HUES64 (cell line): Measurements from ENCODE around the gene HPCAL1.

Source experiments
- H3K27ac ChIP-seq: 2 replicates; pipeline ENCODE4 v1.7.0; 2013; ENCODE audit warnings: low read depth, low read length, inconsistent platforms
- H3K27me3 ChIP-seq: 2 replicates; pipeline ENCODE4 v1.6.1; 2013; ENCODE audit warnings: mild to moderate bottlenecking, low read length; ENCODE audit not compliant: insufficient read depth
- H3K36me3 ChIP-seq: 2 replicates; pipeline ENCODE4 v1.6.1; 2013; ENCODE audit warnings: mild to moderate bottlenecking, low read length; ENCODE audit not compliant: insufficient read depth
- H3K4me1 ChIP-seq: 2 replicates; pipeline ENCODE4 v1.6.1; 2013; ENCODE audit warnings: mild to moderate bottlenecking, low read length, moderate library complexity; ENCODE audit not compliant: insufficient read depth
- H3K4me3 ChIP-seq: 2 replicates; pipeline ENCODE4 v1.5.1; 2013; ENCODE audit warnings: mild to moderate bottlenecking, low read length, moderate library complexity
- H3K9ac ChIP-seq: 2 replicates; pipeline ENCODE4 v1.6.1; 2013; ENCODE audit warnings: mild to moderate bottlenecking, low read depth, low read length
- H3K9me3 ChIP-seq: 2 replicates; pipeline ENCODE4 v1.6.1; 2013; ENCODE audit warnings: low read depth, low read length; ENCODE audit not compliant: insufficient read depth
- WGBS: fragments of 150-250, 120-280 bp; methylation state at CpG from one replicate; pipeline ENCODE4 v1.1.7; 2013; ENCODE audit warnings: missing lambda C conversion rate; 5-methylcytosine and 5-hydroxymethylcytosine counted together

HPCAL1 gene

GRCh38 chr2:10407432-10407831 is 104.7 kb downstream of the HPCAL1 start:
- H3K4me1 ChIP-seq: peaks cover 9% of the 10 kb centered on the region
- no peaks in the 10 kb centered on the region for H3K9me3 ChIP-seq
- no peak overlapping the region for H3K27ac ChIP-seq
- H3K36me3 ChIP-seq: no peaks in the 10 kb centered on the region
- H3K27me3 ChIP-seq: no peaks in the 10 kb centered on the region
- H3K4me3 ChIP-seq: no peak overlapping the region
- H3K9ac ChIP-seq: no peak overlapping the region
- 85% methylated on average over 4 of the region's 4 CpGs for WGBS

- no peaks in the 10 kb centered on the region for H3K27me3 ChIP-seq
- peaks cover 9% of the 10 kb centered on the region for H3K4me1 ChIP-seq
- no peak overlapping the region for H3K4me3 ChIP-seq
- H3K27ac ChIP-seq: no peak overlapping the region
- H3K9me3 ChIP-seq: no peaks in the 10 kb centered on the region
- WGBS: 75% methylated on average over 11 of the region's 11 CpGs
- H3K9ac ChIP-seq: no peak overlapping the region
- no peaks in the 10 kb centered on the region for H3K36me3 ChIP-seq
These were observed 105.3 kb downstream of the HPCAL1 start for GRCh38 chr2:10407841-10408648.

GRCh38 chr2:10408649-10409579 is 106.2 kb downstream of the HPCAL1 start:
- H3K9ac ChIP-seq: no peak overlapping the region
- H3K4me3 ChIP-seq: no peak overlapping the region
- H3K4me1 ChIP-seq: peaks cover 9% of the 10 kb centered on the region
- H3K9me3 ChIP-seq: no peaks in the 10 kb centered on the region
- H3K27ac ChIP-seq: no peak overlapping the region
- 26% methylated on average over 22 of the region's 24 CpGs for WGBS
- H3K36me3 ChIP-seq: no peaks in the 10 kb centered on the region
- no peaks in the 10 kb centered on the region for H3K27me3 ChIP-seq

- H3K4me3 ChIP-seq: no peak overlapping the region
- H3K27ac ChIP-seq: no peak overlapping the region
- WGBS: 88% methylated on average over 14 of the region's 14 CpGs
These were observed 107.5 kb downstream of the HPCAL1 start for GRCh38 chr2:10410001-10410822.

GRCh38 chr2:10410823-10411437 is 108.2 kb downstream of the HPCAL1 start:
- no peaks in the 10 kb centered on the region for H3K9me3 ChIP-seq
- WGBS: 85% methylated on average over 13 of the region's 13 CpGs
- no peaks in the 10 kb centered on the region for H3K27me3 ChIP-seq
- H3K9ac ChIP-seq: no peak overlapping the region
- no peaks in the 10 kb centered on the region for H3K36me3 ChIP-seq
- H3K27ac ChIP-seq: no peak overlapping the region
- peaks cover 5% of the 10 kb centered on the region for H3K4me1 ChIP-seq
- no peak overlapping the region for H3K4me3 ChIP-seq

More at GRCh38 chr2:10410001-10410822, 107.5 kb downstream of the HPCAL1 start:
- Histone ChIP-seq H3K27me3 (no peaks in the 10 kb centered on the region), H3K4me1 (peaks cover 5% of the 10 kb centered on the region), H3K9ac (no peak overlapping the region), H3K9me3 (no peaks in the 10 kb centered on the region), H3K36me3 (no peaks in the 10 kb centered on the region)

GRCh38 chr2:10411557-10411956 is 108.9 kb downstream of the HPCAL1 start:
- Histone ChIP-seq H3K27me3 (no peaks in the 10 kb centered on the region), H3K36me3 (no peaks in the 10 kb centered on the region), H3K9ac (no peak overlapping the region), H3K4me3 (no peak overlapping the region), H3K9me3 (no peaks in the 10 kb centered on the region), H3K4me1 (peaks cover 5% of the 10 kb centered on the region), H3K27ac (no peak overlapping the region)
- WGBS: 82% methylated on average over 8 of the region's 8 CpGs

- Histone ChIP-seq H3K36me3 (no peaks in the 10 kb centered on the region), H3K4me3 (no peak overlapping the region), H3K9me3 (no peaks in the 10 kb centered on the region), H3K27me3 (no peaks in the 10 kb centered on the region), H3K9ac (no peak overlapping the region), H3K4me1 (peaks cover 5% of the 10 kb centered on the region), H3K27ac (no peak overlapping the region)
- WGBS: 80% methylated on average over 3 of the region's 3 CpGs
These were observed 109.7 kb downstream of the HPCAL1 start for GRCh38 chr2:10412380-10412779.

GRCh38 chr2:10413503-10413902 is 110.8 kb downstream of the HPCAL1 start:
- peaks cover 5% of the 10 kb centered on the region for H3K4me1 ChIP-seq
- H3K27me3 ChIP-seq: no peaks in the 10 kb centered on the region
- H3K9me3 ChIP-seq: no peaks in the 10 kb centered on the region
- WGBS: 95% methylated on average over 10 of the region's 10 CpGs
- no peak overlapping the region for H3K27ac ChIP-seq
- H3K36me3 ChIP-seq: no peaks in the 10 kb centered on the region
- H3K4me3 ChIP-seq: no peak overlapping the region
- no peak overlapping the region for H3K9ac ChIP-seq

GRCh38 chr2:10413991-10414451 is 111.3 kb downstream of the HPCAL1 start:
- Histone ChIP-seq H3K9ac (no peak overlapping the region), H3K27ac (no peak overlapping the region), H3K9me3 (no peaks in the 10 kb centered on the region), H3K27me3 (no peaks in the 10 kb centered on the region), H3K4me1 (no peaks in the 10 kb centered on the region), H3K36me3 (no peaks in the 10 kb centered on the region), H3K4me3 (no peak overlapping the region)
- WGBS: 92% methylated on average over 7 of the region's 7 CpGs

- H3K4me1 ChIP-seq: no peaks in the 10 kb centered on the region
- H3K4me3 ChIP-seq: no peak overlapping the region
- WGBS: 94% methylated on average over 10 of the region's 10 CpGs
- H3K27ac ChIP-seq: no peak overlapping the region
- no peaks in the 10 kb centered on the region for H3K36me3 ChIP-seq
- no peaks in the 10 kb centered on the region for H3K9me3 ChIP-seq
- no peaks in the 10 kb centered on the region for H3K27me3 ChIP-seq
- no peak overlapping the region for H3K9ac ChIP-seq
These were observed 111.9 kb downstream of the HPCAL1 start for GRCh38 chr2:10414591-10414990.
